NCI-H1930 (cell line): ENCODE measurements around the gene MED22.
"Not testable (repeated sequence)": the region's sequence is repeated elsewhere in the genome, so short reads cannot be mapped to it uniquely, and the experiment has no call there.

Source experiments
- DNase-seq, 2 experiments: peaks; one replicate each; lab custom pipeline; 2025; lab: John Stamatoyannopoulos, UW

The MED22 gene

DNA sequence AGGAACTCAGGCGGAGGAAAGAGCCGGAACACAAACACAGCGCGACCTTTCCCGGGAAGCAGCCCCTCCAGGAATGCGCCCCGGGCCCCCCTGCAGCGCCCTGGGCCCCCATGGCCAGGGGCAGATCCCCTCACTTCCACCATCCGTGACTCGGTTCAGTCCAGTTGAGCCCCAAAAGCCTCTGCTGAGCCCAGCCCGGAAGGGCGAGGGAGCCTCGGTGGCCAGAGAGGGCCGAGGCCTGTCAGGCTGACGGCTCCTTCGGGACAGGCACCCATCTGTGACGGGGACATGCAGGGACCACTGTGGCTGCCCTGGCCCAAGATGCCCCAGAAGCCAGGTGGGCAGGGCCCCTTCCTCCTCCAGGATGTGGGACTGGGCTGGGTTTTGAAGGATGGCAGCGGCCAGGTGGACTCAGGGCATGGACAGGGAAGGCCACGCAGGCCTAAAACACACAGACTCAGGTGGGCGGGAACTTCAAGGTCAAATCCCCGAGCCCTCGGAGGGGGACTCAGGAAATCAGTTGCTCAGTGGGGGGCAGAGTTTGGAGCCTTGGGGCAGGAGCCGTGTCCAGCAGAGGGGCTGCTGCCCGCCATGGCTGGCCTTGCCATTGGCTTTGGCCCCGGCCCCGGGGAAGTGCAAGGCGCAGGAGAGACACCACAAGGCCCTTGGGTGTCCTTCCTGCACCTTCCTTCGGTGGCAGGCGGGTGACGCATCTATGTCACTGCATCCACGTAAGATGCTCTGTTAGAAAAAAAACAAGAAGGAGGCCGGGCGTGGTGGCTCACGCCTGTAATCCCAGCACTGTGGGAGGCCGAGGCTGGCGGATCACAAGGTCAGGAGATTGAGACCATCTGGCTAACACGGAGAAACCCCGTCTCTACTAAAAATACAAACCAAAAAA, 43.2 kb downstream of the MED22 start:
- DNase-seq: no peak

DNA sequence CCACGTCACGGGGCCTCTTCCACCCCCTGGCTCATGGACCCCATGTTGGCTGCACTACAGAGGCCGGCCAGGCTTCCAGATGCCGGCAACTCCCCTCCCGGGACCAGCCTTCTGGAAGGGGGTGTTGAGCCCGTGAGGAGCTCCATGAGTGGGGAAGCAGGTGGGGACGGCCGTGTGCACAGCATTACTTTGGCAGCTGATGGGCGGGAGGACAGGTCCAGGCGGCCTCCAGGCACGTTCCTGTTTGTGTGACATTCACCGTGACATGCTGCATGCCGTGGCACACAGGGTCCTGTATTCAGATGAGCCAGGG, 43.8 kb downstream of the MED22 start:
- DNase-seq: no peak

DNA sequence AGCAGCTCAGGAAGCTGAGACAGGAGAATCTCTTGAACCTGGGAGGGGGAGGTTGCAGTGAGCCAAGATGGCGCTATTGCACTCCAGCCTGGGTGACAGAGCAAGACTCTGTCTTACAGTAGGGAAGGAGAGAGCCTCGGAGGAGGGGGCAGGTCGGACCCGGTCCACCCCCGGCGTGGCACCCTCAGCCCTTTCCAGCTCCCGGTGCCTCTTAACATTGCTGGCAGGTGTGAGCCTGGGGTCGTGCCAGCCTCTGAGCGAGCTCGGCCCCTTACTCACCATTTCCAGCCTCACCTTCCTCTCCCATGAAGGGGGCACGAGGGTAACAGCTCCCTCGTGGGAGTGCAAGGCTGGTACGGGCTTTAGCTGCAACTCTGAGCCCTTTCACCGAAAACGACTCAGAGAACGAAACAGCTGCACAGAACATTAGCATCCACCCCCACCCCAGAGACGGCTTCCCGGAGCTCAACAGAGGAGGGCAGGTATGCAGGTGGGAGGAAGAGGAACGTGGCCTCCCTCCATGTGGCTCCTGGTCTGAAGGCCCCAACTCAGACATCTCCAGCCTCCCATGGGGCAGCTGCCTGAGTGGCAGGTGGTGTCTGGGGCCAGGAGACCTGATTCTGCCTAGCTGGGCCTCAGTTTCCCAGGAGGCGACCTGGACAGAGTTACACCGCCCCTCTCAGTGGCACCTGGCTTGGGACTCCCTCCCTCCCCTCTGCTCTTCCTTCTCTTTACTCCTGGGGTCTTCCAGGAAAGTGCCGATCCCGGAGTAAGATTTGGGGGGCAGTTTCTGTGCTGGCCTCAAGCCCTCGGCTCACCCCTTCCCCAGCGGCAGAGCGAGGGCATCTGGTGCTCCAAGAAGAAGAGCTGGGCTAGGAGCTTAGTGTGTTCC, 44.4 kb downstream of the MED22 start:
- no peak for DNase-seq

DNA sequence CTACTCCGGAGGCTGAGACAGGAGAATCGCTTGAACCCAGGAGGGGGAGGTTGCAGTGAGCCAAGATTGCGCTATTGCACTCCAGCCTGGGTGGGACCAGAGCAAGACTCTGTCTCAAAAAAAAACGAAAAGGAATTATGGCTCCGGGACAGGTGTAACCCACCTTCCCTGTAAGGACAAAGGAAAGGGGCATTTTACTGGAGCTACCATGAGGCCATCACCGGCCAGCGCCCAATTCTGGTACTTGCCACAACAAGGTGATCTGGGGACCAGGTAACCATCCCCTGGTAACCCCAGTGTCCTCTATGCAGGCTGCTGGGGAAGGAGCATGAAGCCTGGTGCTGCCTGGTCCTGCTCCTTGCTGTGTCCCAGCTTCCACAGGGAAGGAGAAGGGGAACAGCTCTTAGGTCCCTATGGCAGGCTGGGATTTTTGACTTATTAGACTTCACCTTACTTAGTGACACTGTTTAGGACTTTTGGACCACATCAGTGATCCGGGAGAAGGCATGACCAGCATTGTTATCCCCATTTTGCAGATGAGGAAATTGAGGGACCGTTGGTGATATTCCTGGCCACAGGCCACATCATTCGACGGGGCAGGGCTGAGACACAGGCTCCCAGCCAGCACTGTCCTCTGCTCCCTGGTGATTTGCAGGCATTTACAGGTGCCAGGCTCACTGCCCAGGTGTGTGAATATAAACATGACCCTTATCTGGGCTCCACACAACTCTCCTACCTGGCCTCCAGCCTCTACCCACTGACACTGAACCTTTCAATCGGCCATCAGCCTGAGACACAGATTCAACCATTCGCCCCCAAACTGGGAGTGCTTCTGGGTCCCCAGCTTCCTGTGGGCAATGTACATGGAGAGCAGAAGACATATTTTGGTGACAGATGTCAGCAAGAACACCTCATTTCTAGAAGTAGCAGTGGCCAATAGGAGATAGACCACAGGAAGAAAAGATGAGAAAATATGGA, 46.4 kb downstream of the MED22 start:
- DNase-seq: no peak

DNA sequence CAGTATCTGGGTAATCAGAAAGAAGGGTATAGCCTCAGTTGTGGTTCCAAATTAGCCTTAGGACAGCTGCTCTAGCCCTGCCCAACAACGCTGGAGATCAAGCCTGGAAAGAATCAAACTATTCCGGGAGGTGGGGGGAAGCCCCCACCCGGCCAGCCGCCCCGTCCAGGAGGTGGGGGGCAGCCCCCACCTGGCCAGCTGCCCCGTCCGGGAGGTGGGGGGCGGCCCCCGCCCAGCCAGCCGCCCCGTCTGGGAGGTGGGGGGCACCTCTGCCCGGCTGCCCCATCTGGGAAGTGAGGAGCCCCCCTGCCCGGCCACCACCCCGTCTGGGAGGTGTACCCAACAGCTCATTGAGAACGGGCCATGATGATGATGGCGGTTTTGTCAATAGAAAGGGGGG, 47.9 kb downstream of the MED22 start:
- DNase-seq: not testable (repeated sequence)

DNA sequence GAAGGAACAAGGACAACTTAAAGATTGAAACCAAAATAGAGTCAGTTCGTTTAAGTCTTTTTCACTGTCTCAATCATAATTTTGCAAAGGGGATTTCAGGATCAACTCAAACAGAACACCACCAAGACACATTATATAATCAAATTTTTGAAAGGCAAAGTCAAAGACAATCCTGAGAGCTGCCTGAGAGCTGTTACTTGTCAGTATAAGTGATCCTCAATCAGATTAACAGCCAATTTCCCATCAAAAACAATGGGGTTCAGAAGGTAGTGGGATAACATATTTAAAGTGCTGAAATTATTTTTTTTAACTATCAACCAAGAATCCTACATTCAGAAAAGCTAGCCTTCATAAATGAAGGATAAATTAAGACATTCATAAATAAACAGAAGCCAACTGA, 53.7 kb downstream of the MED22 start:
- no peak for DNase-seq

DNA sequence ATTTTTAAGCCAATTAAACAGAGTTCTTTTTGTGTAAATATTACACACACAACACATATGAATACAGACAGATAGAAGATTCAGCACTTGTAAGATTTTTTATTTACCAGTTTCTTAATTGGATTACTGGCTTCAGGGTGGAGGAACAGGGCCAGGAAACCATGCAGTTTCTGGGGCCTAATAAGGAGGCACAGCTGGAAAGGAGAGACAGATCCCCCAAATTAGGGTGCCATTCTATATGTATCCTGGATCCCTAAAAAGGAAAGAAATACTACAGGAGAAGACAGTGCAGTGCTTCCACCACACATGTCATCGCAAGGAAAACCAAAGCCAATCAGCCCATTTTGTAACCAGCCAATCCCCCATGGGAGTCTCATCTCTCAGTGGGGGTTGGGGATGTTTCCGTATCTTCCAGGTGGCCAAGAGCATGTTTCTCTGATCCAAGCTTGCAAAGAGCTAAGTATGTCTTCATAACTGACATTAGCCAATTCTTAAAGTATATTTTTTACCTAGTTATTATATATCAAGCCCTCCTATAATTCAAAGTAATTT, 57.1 kb downstream of the MED22 start:
- no peak for DNase-seq
